DOHH2 (cell line): Measurements from ENCODE around the gene GAS2L1.

Experiments
- H3F3A ChIP-seq: fragments of 200-600 bp; sonication (generic), shearing (Covaris generic); 2 replicates; pipeline ENCODE4 v1.6.0; 2016; ENCODE audit warnings: antibody characterized with exemption, mild to moderate bottlenecking; ENCODE audit not compliant: control insufficient read depth, insufficient read depth
- H3K27ac ChIP-seq: fragments of 200-600 bp; sonication (generic); 2 replicates; pipeline ENCODE4 v1.5.1; 2014; ENCODE audit warnings: low read depth, mild to moderate bottlenecking, low read length, moderate library complexity
- H3K27me3 ChIP-seq: fragments of 200-600 bp; sonication (generic); 2 replicates; pipeline ENCODE4 v1.6.1; 2014; ENCODE audit warnings: mild to moderate bottlenecking, low read length, mixed read lengths; ENCODE audit not compliant: control insufficient read depth
- H3K36me3 ChIP-seq: fragments of 200-600 bp; sonication (generic); 2 replicates; pipeline ENCODE4 v1.6.1; 2014; ENCODE audit warnings: mild to moderate bottlenecking, low read length, moderate library complexity, mixed read lengths; ENCODE audit not compliant: control insufficient read depth
- H3K4me1 ChIP-seq: fragments of 200-600 bp; sonication (generic); 2 replicates; pipeline ENCODE4 v1.6.1; 2014; ENCODE audit warnings: mild to moderate bottlenecking, low read length, mixed read lengths; ENCODE audit not compliant: control insufficient read depth
- H3K4me2 ChIP-seq: fragments of 200-600 bp; sonication (generic); 2 replicates; pipeline ENCODE4 v1.6.0; 2014; ENCODE audit warnings: mild to moderate bottlenecking, low read length, moderate library complexity
- H3K4me3 ChIP-seq: fragments of 200-600 bp; sonication (generic); 2 replicates; pipeline ENCODE4 v1.5.1; 2014; ENCODE audit warnings: mild to moderate bottlenecking, low read length, mixed read lengths
- H3K79me2 ChIP-seq: fragments of 200-600 bp; sonication (generic); 2 replicates; pipeline ENCODE4 v1.6.1; 2014; ENCODE audit warnings: mild to moderate bottlenecking, low read length, mixed read lengths; ENCODE audit not compliant: control insufficient read depth
- H3K9me2 ChIP-seq: fragments of 200-600 bp; sonication (generic); replicated peaks from 2 replicates; pipeline ENCODE4 v1.6.1; 2014; ENCODE audit warnings: mild to moderate bottlenecking, low read length, mixed read lengths; ENCODE audit not compliant: control insufficient read depth
- H3K9me3 ChIP-seq: fragments of 200-600 bp; sonication (generic); 2 replicates; pipeline ENCODE4 v1.6.1; 2014; ENCODE audit warnings: antibody characterized with exemption, low read length, mixed read lengths; ENCODE audit not compliant: control insufficient read depth, insufficient read depth
- H4K20me1 ChIP-seq: fragments of 200-600 bp; sonication (generic); 2 replicates; pipeline ENCODE4 v1.6.0; 2014; ENCODE audit warnings: low read depth, mild to moderate bottlenecking, antibody characterized with exemption, low read length, moderate library complexity; ENCODE audit not compliant: control insufficient read depth, insufficient read depth
- EZH2phosphoT487 ChIP-seq: fragments of 200-600 bp; sonication (generic); IDR thresholded peaks from 2 replicates; pipeline ENCODE4 v1.6.1; 2017; ENCODE audit warnings: borderline replicate concordance, mild to moderate bottlenecking, antibody characterized with exemption, low read length, moderate library complexity, mixed read lengths
- TF ChIP-seq, protein P1 (sequence below): fragments of 200-600 bp; sonication (generic); IDR thresholded peaks from one replicate; pipeline ENCODE4 v1.5.1; 2014; ENCODE audit warnings: antibody characterized with exemption, mild to moderate bottlenecking, low read depth, low read length; ENCODE audit not compliant: poor library complexity, severe bottlenecking

GAS2L1 gene

DNA sequence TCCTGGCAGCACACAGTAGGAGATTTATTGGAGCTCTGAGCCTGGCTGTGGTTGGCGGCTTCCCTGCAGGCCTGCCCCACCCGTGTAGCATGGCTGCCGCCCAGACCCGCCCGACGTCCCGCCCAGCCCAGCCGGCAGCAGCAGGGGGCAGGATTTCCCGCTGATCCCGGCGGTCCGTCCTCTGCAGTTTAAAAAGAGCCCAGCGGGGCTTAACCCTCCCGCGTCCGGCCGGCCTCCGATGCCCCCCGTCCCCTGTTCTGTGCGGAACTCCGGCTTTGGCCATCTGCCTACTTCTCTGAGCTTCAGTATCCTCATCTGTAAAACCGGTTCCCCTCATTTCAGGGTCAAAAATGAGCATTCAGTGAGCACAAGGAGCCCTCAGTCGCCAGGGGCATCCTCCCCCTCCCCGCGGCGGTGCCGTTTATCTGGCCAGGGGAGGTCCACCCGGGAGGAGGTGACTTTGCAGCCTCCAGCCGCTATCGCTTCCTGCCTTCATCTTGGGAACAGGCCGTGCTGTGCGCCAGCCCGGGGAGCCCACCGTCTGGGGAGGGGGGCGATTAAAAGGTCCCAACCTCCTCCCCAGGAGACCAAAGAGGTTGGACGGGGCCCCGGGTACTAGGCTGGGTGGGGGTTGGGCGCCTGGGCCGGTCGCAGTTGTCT lies at the start of gene GAS2L1:
TSS of gene GAS2L1 (plus strand) at position 476 of the 660 bp plus-strand sequence. CDS start 1,456 bp downstream, outside the sequence.
- Histone ChIP-seq H3K36me3 (0 out of 2 replicates have a peak, but pooled peaks cover under 1% of the 10 kb centered on the region), H3K4me1 (peaks cover 31% of the 10 kb centered on the region), H3K4me3 (peak within 1 kb of the TSS; percentile 78), H4K20me1 (peaks cover 3% of the 10 kb centered on the region; the same call in 1 of the 2 replicates), H3K27me3 (peaks cover 10% of the 10 kb centered on the region), H3F3A (peaks cover 1% of the 10 kb centered on the region; the same call in 1 of the 2 replicates), H3K4me2 (peak within 1 kb of the TSS; percentile 96), H3K9me2 (no peaks in the 10 kb centered on the region), H3K79me2 (no peaks in the 10 kb centered on the region), H3K27ac (no peak within 1 kb of the TSS), H3K9me3 (no peaks in the 10 kb centered on the region)
- TF ChIP-seq, protein P1, sequence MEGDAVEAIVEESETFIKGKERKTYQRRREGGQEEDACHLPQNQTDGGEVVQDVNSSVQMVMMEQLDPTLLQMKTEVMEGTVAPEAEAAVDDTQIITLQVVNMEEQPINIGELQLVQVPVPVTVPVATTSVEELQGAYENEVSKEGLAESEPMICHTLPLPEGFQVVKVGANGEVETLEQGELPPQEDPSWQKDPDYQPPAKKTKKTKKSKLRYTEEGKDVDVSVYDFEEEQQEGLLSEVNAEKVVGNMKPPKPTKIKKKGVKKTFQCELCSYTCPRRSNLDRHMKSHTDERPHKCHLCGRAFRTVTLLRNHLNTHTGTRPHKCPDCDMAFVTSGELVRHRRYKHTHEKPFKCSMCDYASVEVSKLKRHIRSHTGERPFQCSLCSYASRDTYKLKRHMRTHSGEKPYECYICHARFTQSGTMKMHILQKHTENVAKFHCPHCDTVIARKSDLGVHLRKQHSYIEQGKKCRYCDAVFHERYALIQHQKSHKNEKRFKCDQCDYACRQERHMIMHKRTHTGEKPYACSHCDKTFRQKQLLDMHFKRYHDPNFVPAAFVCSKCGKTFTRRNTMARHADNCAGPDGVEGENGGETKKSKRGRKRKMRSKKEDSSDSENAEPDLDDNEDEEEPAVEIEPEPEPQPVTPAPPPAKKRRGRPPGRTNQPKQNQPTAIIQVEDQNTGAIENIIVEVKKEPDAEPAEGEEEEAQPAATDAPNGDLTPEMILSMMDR = peak; percentile 60
- 0 out of 2 replicates have a peak, but pooled peaks have one; percentile 44 for TF ChIP-seq EZH2phosphoT487

DNA sequence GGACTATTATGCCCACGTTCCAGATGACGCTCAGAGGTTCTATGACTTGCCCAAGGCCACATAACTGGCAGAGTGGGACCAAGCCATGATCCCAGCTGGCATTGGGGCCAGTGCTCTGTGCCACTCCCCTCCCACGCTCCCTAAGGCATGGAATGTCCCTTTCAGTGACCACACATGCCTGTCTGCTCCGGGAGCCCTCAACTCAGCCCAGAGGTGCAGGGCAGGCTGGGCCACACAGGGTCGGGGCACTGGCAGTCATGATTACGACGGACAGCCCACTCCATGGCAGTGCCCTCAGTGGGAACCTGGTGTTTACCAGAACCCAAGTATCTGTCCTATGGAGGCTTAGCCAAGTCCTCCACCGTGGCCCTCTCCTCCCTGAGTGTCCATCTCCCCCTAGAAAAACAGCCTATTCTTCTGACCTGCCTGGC lies 48.7 kb upstream of the GAS2L1 start:
- no peaks in the 10 kb centered on the region for H3K9me3 ChIP-seq
- no peak overlapping the region for H3K27ac ChIP-seq
- H3K36me3 ChIP-seq = no peaks in the 10 kb centered on the region
- H3K4me2 ChIP-seq = no peak overlapping the region
- no peaks in the 10 kb centered on the region for H3K9me2 ChIP-seq
- H3K4me1 ChIP-seq = no peaks in the 10 kb centered on the region
- H3K4me3 ChIP-seq = no peak overlapping the region
- TF ChIP-seq, protein P1 = no peak
- TF ChIP-seq EZH2phosphoT487 = no peak
- H3K79me2 ChIP-seq = no peaks in the 10 kb centered on the region
- no peaks in the 10 kb centered on the region for H3F3A ChIP-seq
- H3K27me3 ChIP-seq = no peaks in the 10 kb centered on the region
- H4K20me1 ChIP-seq = no peaks in the 10 kb centered on the region

DNA sequence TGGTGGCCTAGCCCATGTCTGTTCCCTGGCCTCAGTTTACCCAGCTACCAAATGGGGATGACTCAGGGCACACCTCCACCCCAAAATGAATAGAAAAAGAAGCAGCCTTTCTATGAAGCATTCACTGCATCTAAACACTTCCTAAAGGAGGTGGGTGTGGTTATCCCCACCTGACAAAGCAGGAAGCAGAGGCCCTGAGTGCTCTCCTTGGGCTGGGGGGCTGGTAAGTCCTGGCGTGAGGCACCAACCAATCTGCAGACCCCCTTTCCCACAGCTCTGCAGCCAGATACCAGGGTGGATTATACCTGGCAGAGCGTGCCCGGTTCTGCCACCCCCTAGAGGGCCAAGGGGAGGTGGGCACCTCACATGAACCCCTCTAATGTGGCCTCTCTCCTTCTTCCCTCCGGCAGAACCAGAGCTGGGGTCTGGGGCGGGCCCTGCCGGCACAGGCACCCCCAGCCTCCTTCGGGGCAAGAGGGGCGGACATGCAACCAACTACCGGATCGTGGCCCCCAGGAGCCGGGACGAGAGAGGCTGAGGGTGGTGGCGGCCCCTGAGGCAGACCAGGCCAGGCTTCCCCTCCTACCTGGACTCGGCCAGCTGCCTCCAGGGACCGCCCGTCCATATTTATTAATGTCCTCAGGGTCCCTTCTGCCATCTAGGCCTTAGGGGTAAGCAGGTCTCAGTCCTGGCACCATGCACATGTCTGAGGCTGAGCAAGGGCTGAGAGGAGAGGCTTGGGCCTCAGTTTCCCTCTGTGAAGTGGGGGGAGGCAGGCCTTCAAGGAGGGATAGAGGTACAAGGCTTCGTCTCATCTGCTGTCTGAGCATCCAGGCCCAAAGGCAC lies 47.8 kb upstream of the GAS2L1 start:
- no peak overlapping the region for H3K27ac ChIP-seq
- no peaks in the 10 kb centered on the region for H3K9me2 ChIP-seq
- H3K4me1 ChIP-seq = no peaks in the 10 kb centered on the region
- H3K27me3 ChIP-seq = no peaks in the 10 kb centered on the region
- TF ChIP-seq, protein P1 = no peak
- TF ChIP-seq EZH2phosphoT487 = no peak
- H3K4me2 ChIP-seq = no peak overlapping the region
- H3K79me2 ChIP-seq = no peaks in the 10 kb centered on the region
- H3K9me3 ChIP-seq = no peaks in the 10 kb centered on the region
- H3F3A ChIP-seq = no peaks in the 10 kb centered on the region
- H3K36me3 ChIP-seq = peaks cover 2% of the 10 kb centered on the region; the same call in 1 of the 2 replicates
- H4K20me1 ChIP-seq = no peaks in the 10 kb centered on the region
- H3K4me3 ChIP-seq = no peak overlapping the region
